ENCODE results near the gene P4HA2. TPM values are rescaled to one million over a fixed set of nuclear protein-coding genes. Genes with fewer than 3 reads are reported as not detected.

P4HA2 gene
- total and polyA plus RNA-seq, 9 of the 15 experiments (the other 6 are each of a cell fraction or from before 2014, with no cell fraction given), result 9.6 to 50.0 (median 12.7) TPM

GRCh38 chr5:132177691-132178149 lies 49.9 kb downstream of the P4HA2 start (continued):
- peak; percentile 30; the same call in 1 of the 2 replicates for TF ChIP-seq GABPB1 (CRISPR knock-in tag; IDR thresholded peaks at IDR 0.05)
- peak in 1 of 2 experiments; percentile 63; a peak in 2 of 4 replicates for TF ChIP-seq HDAC1 (IDR thresholded peaks at IDR 0.05)
- no peak for TF ChIP-seq ZNF830 (CRISPR knock-in tag; IDR thresholded peaks at IDR 0.05)
- TF ChIP-seq ARID3A (IDR thresholded peaks at IDR 0.05; ENCODE audit: borderline replicate concordance, low read depth, low read length), result no peak
- TF ChIP-seq HDAC3 (IDR thresholded peaks at IDR 0.05; ENCODE audit: borderline replicate concordance, partially characterized antibody), result no peak
- no peak for TF ChIP-seq GTF2A2 (tag; IDR thresholded peaks at IDR 0.05)
- no peak for TF ChIP-seq BCL6 (CRISPR knock-in tag; IDR thresholded peaks at IDR 0.05)
- no peak; the same call in 1 of the 2 replicates for TF ChIP-seq PKNOX1 (IDR thresholded peaks at IDR 0.05)
- TF ChIP-seq SMARCA4 (IDR thresholded peaks at IDR 0.05), result peak; percentile 97
- no peak for TF ChIP-seq PHF8 (IDR thresholded peaks at IDR 0.05; ENCODE audit: borderline replicate concordance, low read length)
- no peak for TF ChIP-seq RBM25 (IDR thresholded peaks at IDR 0.05; ENCODE audit: low read depth, low read length, severe bottlenecking)
- TF ChIP-seq DPF2 (IDR thresholded peaks at IDR 0.05), result peak; percentile 97
- no peak; the same call in 1 of the 2 replicates for TF ChIP-seq DDX20 (tag; IDR thresholded peaks at IDR 0.05; ENCODE audit: low read depth)
- TF ChIP-seq SNAPC5 (CRISPR knock-in tag; IDR thresholded peaks at IDR 0.05), result no peak
- no peak for TF ChIP-seq RBM39 (optimal IDR thresholded peaks at IDR 0.05; ENCODE audit: low read depth, low read length)
- peak; percentile 61 for TF ChIP-seq BHLHE40 (IDR thresholded peaks at IDR 0.05; ENCODE audit: low read length)
- no peak for TF ChIP-seq PTTG1 (tag; IDR thresholded peaks at IDR 0.05; ENCODE audit: low read depth)
- TF ChIP-seq KAT8 (IDR thresholded peaks at IDR 0.05; ENCODE audit: low read depth), result no peak
- TF ChIP-seq ZNF146 (CRISPR knock-in tag; IDR thresholded peaks at IDR 0.05; ENCODE audit: unreplicated experiment), result no peak
- TF ChIP-seq PTBP1 (IDR thresholded peaks at IDR 0.05; ENCODE audit: low read depth, low read length), result no peak
- no peak for TF ChIP-seq NCOA4 (IDR thresholded peaks at IDR 0.05; ENCODE audit: partially characterized antibody)
- TF ChIP-seq CHD2 (IDR thresholded peaks at IDR 0.05; ENCODE audit: low read depth, low read length), result 0 out of 2 replicates have a peak, but pooled peaks have one; percentile 14
- peak; percentile 36; the same call in 1 of the 2 replicates for TF ChIP-seq CREB1 (IDR thresholded peaks at IDR 0.05)
- no peak for TF ChIP-seq CREB1 (CRISPR knock-in tag; IDR thresholded peaks at IDR 0.05)
- TF ChIP-seq IRF9 (tag; IDR thresholded peaks at IDR 0.05), result no peak
- TF ChIP-seq YY1 (IDR thresholded peaks at IDR 0.05; ENCODE audit: borderline replicate concordance in 1 of 3, control insufficient read depth in 1 of 3, extremely low read depth in 1 of 3, insufficient read depth in 3 of 3, insufficient read length in 1 of 3, insufficient replicate concordance in 2 of 3, low read depth in 1 of 3, low read length in 2 of 3), result no peak

Data from K562 (cell line).